Caco-2 (cell line): ENCODE results near the gene RAB29. TPM values are rescaled to one million over a fixed set of nuclear protein-coding genes. Genes with fewer than 3 reads are reported as not detected.

Source experiments
- BruUV-seq: library from RNA; stranded (reverse); fragments of 400-500 nt; replicated peaks from 2 replicates; lab custom pipeline; 2021; lab: Mats Ljungman, UMichigan
- CTCF ChIA-PET: fragments of 300-600 bp; sonication (Branson Sonifier 250); formaldehyde crosslinking; loops from one replicate; lab custom pipeline; 2022; ENCODE audit warnings: antibody characterized with exemption; lab: Charles Lee
- POLR2A ChIA-PET: fragments of 300-600 bp; sonication (Branson Sonifier 250); formaldehyde crosslinking; loops from one replicate; lab custom pipeline; 2022; ENCODE audit warnings: antibody characterized with exemption; lab: Charles Lee
- DNase-seq, 2 experiments: peaks; one replicate each; pipeline versions ENCODE4 v3.0.0 to v3.0.0-alpha.2; 2020 to 2022
- H3K27me3 ChIP-seq: replicated peaks from 2 replicates; pipeline ENCODE4 v1.6.0; 2011; ENCODE audit warnings: low read length; ENCODE audit not compliant: control insufficient read depth, insufficient read depth
- H3K36me3 ChIP-seq: 2 replicates; pipeline ENCODE4 v1.5.1; 2011; ENCODE audit warnings: low read length; ENCODE audit not compliant: control insufficient read depth, insufficient read depth
- H3K4me1 ChIP-seq: fragments of 250-450 bp; sonication (Bioruptor Pico); 2 replicates; pipeline ENCODE4 v1.5.1; 2020; ENCODE audit warnings: mild to moderate bottlenecking
- H3K4me3 ChIP-seq: 2 replicates; pipeline ENCODE4 v1.5.1; 2011; ENCODE audit warnings: low read depth, mild to moderate bottlenecking, control low read depth, low read length
- H3K9me3 ChIP-seq: fragments of 250-450 bp; sonication (Bioruptor Pico); 2 replicates; pipeline ENCODE4 v1.5.1; 2020; ENCODE audit warnings: mild to moderate bottlenecking, moderate library complexity
- H3K27ac Mint-ChIP-seq: one replicate; pipeline ENCODE4 v1.8.0; 2022; ENCODE audit warnings: mixed read lengths; ENCODE audit not compliant: unreplicated experiment
- H3K27me3 Mint-ChIP-seq: one replicate; pipeline ENCODE4 v1.8.0; 2022; ENCODE audit warnings: mixed read lengths; ENCODE audit not compliant: insufficient read depth, unreplicated experiment
- H3K36me3 Mint-ChIP-seq: one replicate; pipeline ENCODE4 v1.8.0; 2022; ENCODE audit warnings: mild to moderate bottlenecking, mixed read lengths; ENCODE audit not compliant: insufficient read depth, unreplicated experiment
- H3K4me1 Mint-ChIP-seq: one replicate; pipeline ENCODE4 v1.8.0; 2022; ENCODE audit warnings: low read depth, mixed read lengths; ENCODE audit not compliant: unreplicated experiment
- H3K4me3 Mint-ChIP-seq: one replicate; pipeline ENCODE4 v1.8.0; 2022; ENCODE audit warnings: mild to moderate bottlenecking, moderate library complexity, mixed read lengths; ENCODE audit not compliant: unreplicated experiment
- H3K9me3 Mint-ChIP-seq: one replicate; pipeline ENCODE4 v1.8.0; 2022; ENCODE audit warnings: mixed read lengths; ENCODE audit not compliant: unreplicated experiment
- CTCF ChIP-seq, 2 experiments: fragments of 200-600 bp in 1 of 2; IDR thresholded peaks; 1 replicate in 1 of 2; 2 replicates in 1 of 2; pipeline versions ENCODE4 v1.5.1 to v1.8.0; 2011 to 2022; ENCODE audit warnings: antibody characterized with exemption in 1 of 2, control low read depth in 1 of 2, inconsistent platforms in 1 of 2, low read depth in 1 of 2, low read length in 1 of 2, mild to moderate bottlenecking in 1 of 2, moderate library complexity in 1 of 2; ENCODE audit not compliant: insufficient read depth in 1 of 2, severe bottlenecking in 1 of 2, unreplicated experiment in 1 of 2
- intact Hi-C: fragments of 100-400 bp; cut with micrococcal nuclease; formaldehyde crosslinking; loops from one replicate; pipeline ENCODE4 v1.10.0; 2022; ENCODE audit not compliant: unreplicated experiment
- total RNA-seq: library from RNA; stranded (reverse); gene quantifications from 2 replicates; pipeline ENCODE4 v1.2.3, GENCODE V29; 2022

The RAB29 gene
- total RNA-seq, 1 experiment from 2014 or later = 11.0 TPM

DNA sequence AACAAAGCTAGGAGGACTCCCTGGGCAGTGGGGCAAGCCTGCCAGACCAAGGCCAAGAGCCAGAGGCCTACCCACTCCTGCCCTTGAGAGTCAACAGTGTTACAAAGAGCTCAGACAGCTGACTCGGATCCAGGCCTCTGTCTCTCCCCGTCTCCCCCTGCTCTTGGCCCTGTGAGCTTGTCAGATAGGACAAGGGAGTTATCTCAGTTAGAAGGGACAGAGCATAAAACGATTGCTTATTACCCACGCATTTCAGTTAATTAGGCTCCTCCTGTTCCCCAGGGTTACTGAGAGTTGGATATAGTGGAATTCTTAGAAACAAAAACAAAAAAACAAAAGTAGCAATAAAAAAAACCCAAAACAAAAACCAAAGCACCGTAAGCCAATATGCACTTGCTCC is 36.4 kb upstream of the RAB29 start:
- no peak overlapping the region for H3K4me3 ChIP-seq
- POLR2A ChIA-PET = no interaction called here
- peaks cover 15% of the 10 kb centered on the region for H3K4me1 Mint-ChIP-seq
- CTCF ChIA-PET = interaction anchor here (1.5 to 2.5 kb wide), 2 partner anchors 166 to 173 kb away, joined by 3 to 13 read pairs; no protein-coding TSS in a partner anchor
- H3K36me3 Mint-ChIP-seq = peaks cover 9% of the 10 kb centered on the region
- H3K4me3 Mint-ChIP-seq = peak overlapping the region; percentile 95
- TF ChIP-seq CTCF (IDR thresholded peaks at IDR 0.05; ENCODE audit: insufficient read depth in 1 of 2, low read depth in 1 of 2, low read length in 1 of 2, severe bottlenecking in 1 of 2, unreplicated experiment in 1 of 2) = no peak
- H3K27me3 Mint-ChIP-seq = no peaks in the 10 kb centered on the region
- no peaks in the 10 kb centered on the region for H3K9me3 Mint-ChIP-seq
- no peaks in the 10 kb centered on the region for H3K27me3 ChIP-seq
- no peaks in the 10 kb centered on the region for H3K9me3 ChIP-seq
- BruUV-seq = no TSS peak
- peaks cover 5% of the 10 kb centered on the region; the same call in 1 of the 2 replicates for H3K4me1 ChIP-seq
- no peak overlapping the region for H3K27ac Mint-ChIP-seq
- DNase-seq = no peak
- intact Hi-C loops = loop anchor here (5.0 kb wide), 1 partner anchor 96 kb away; no protein-coding TSS in a partner anchor
- no peaks in the 10 kb centered on the region for H3K36me3 ChIP-seq

- Mint-ChIP-seq H3K27ac (no peak overlapping the region), H3K4me1 (peaks cover 15% of the 10 kb centered on the region), H3K36me3 (peaks cover 9% of the 10 kb centered on the region), H3K4me3 (no peak overlapping the region), H3K9me3 (no peaks in the 10 kb centered on the region), H3K27me3 (no peaks in the 10 kb centered on the region)
- no peaks in the 10 kb centered on the region for H3K27me3 ChIP-seq
- peak in 1 of 2 experiments; percentile 36 for DNase-seq
- ChIA-PET CTCF (interaction anchor here (1.0 to 2.5 kb wide), 4 partner anchors 35 to 174 kb away, joined by 3 to 13 read pairs (median 4); partner anchors contain the start of gene RAB29), POLR2A (no interaction called here)
- no peak overlapping the region for H3K4me3 ChIP-seq
- H3K9me3 ChIP-seq = no peaks in the 10 kb centered on the region
- peaks cover 5% of the 10 kb centered on the region; the same call in 1 of the 2 replicates for H3K4me1 ChIP-seq
- BruUV-seq = no TSS peak
- intact Hi-C loops = loop anchor here (5.0 kb wide), 1 partner anchor 97 kb away; no protein-coding TSS in a partner anchor
- peak; percentile 26 to 54 for TF ChIP-seq CTCF (IDR thresholded peaks at IDR 0.05; ENCODE audit: insufficient read depth in 1 of 2, low read depth in 1 of 2, low read length in 1 of 2, severe bottlenecking in 1 of 2, unreplicated experiment in 1 of 2)
- H3K36me3 ChIP-seq = no peaks in the 10 kb centered on the region
Measured at GRCh38 chr1:205810448-205811157, 35.3 kb upstream of the RAB29 start.

GRCh38 chr1:205809942-205810345 is 34.7 kb upstream of the RAB29 start:
- peaks cover 15% of the 10 kb centered on the region for H3K4me1 Mint-ChIP-seq
- Histone ChIP-seq H3K9me3 (no peaks in the 10 kb centered on the region), H3K4me1 (peaks cover 5% of the 10 kb centered on the region; the same call in 1 of the 2 replicates), H3K36me3 (no peaks in the 10 kb centered on the region), H3K4me3 (no peak overlapping the region), H3K27me3 (no peaks in the 10 kb centered on the region)
- peaks cover 9% of the 10 kb centered on the region for H3K36me3 Mint-ChIP-seq
- H3K27ac Mint-ChIP-seq = no peak overlapping the region
- H3K9me3 Mint-ChIP-seq = no peaks in the 10 kb centered on the region
- no TSS peak for BruUV-seq
- POLR2A ChIA-PET = no interaction called here
- H3K4me3 Mint-ChIP-seq = no peak overlapping the region
- intact Hi-C loops = loop anchor here (5.0 kb wide), 1 partner anchor 97 kb away; no protein-coding TSS in a partner anchor
- no peak for TF ChIP-seq CTCF (IDR thresholded peaks at IDR 0.05; ENCODE audit: insufficient read depth in 1 of 2, low read depth in 1 of 2, low read length in 1 of 2, severe bottlenecking in 1 of 2, unreplicated experiment in 1 of 2)
- no peak for DNase-seq
- CTCF ChIA-PET = interaction anchor here (1.0 to 2.5 kb wide), 3 partner anchors 34 to 174 kb away, joined by 3 to 13 read pairs (median 4); partner anchors contain the start of gene RAB29
- no peaks in the 10 kb centered on the region for H3K27me3 Mint-ChIP-seq
